ENCODE data around the gene NUP98. TPM values are rescaled to one million over a fixed set of nuclear protein-coding genes. Genes with fewer than 3 reads are reported as not detected.
"Not testable (repeated sequence)": the region's sequence is repeated elsewhere in the genome, so short reads cannot be mapped to it uniquely, and the experiment has no call there.

Gene NUP98
- polyA plus RNA-seq, 3 donors, result 19.6 to 76.2 (median 28.5) TPM

GRCh38 chr11:3767536-3767935 lies 29.8 kb downstream of the NUP98 start:
- peaks cover 2% of the 10 kb centered on the region for H3K4me1 Mint-ChIP-seq
- no peaks in the 10 kb centered on the region for H3K9me3 ChIP-seq (replicated peaks in 1 of 2; ENCODE audit: control insufficient read depth in 1 of 2, insufficient read depth in 1 of 2, low read length in 2 of 2)
- WGBS (ENCODE audit: insufficient coverage), result no CpG with 5 or more reads among the region's 3 CpGs
- H3K4me2 ChIP-seq (replicated peaks; ENCODE audit: extremely low read depth, low read length, poor library complexity, severe bottlenecking), result no peak overlapping the region
- TF ChIP-seq CTCF (IDR thresholded peaks at IDR 0.05), result no peak
- peaks cover 0 to 3% of the 10 kb centered on the region in 2 donors for H3K4me1 ChIP-seq (ENCODE audit: control insufficient read depth in 1 of 2, insufficient read depth in 2 of 2, low read length in 2 of 2)
- no peak overlapping the region for H3K9ac ChIP-seq (ENCODE audit: insufficient read depth, low read length, poor library complexity, severe bottlenecking)
- peak in 2 of 3 donors; percentile 26 to 45 for DNase-seq
- no peak overlapping the region for H3K4me3 Mint-ChIP-seq
- H3K79me2 ChIP-seq (ENCODE audit: insufficient read depth, low read length), result peaks cover 15% of the 10 kb centered on the region
- H3K27ac Mint-ChIP-seq, result peak overlapping the region in 2 of 7 donors; percentile 57 to 73
- H4K20me1 ChIP-seq (ENCODE audit: insufficient read depth, low read length), result peaks cover 19% of the 10 kb centered on the region
- intact Hi-C loops (cut with micrococcal nuclease), result no loop called here
- H3K27ac ChIP-seq (ENCODE audit: low read depth in 1 of 2, low read length in 2 of 2), result peak overlapping the region in 1 of 2 donors; percentile 63
- peaks cover 94 to 100% of the 10 kb centered on the region in 2 donors for H3K36me3 ChIP-seq (replicated peaks in 1 of 2; ENCODE audit: control insufficient read depth in 1 of 2, insufficient read depth in 2 of 2, low read length in 2 of 2)
- no peak overlapping the region for H2AFZ ChIP-seq (ENCODE audit: insufficient read depth, low read depth, low read length, poor library complexity, severe bottlenecking)
- H3K27me3 ChIP-seq (ENCODE audit: control insufficient read depth in 2 of 2, insufficient read depth in 2 of 2, low read length in 2 of 2), result no peaks in the 10 kb centered on the region
- no peak overlapping the region for H3K4me3 ChIP-seq (replicated peaks in 1 of 3; ENCODE audit: low read depth in 2 of 3, low read length in 3 of 3)
- H3K36me3 Mint-ChIP-seq, result peaks cover 88 to 99% of the 10 kb centered on the region in 2 donors
- no peaks in the 10 kb centered on the region for H3K27me3 Mint-ChIP-seq (ENCODE audit: low read depth in 3 of 3)
- H3K9me3 Mint-ChIP-seq, result no peaks in the 10 kb centered on the region

GRCh38 chr11:3766836-3767235 lies 30.5 kb downstream of the NUP98 start:
- H3K27ac ChIP-seq (ENCODE audit: low read depth in 1 of 2, low read length in 2 of 2), result peak overlapping the region in 1 of 2 donors; percentile 63
- 93% methylated on average over 5 of the region's 9 CpGs for WGBS (ENCODE audit: insufficient coverage)
- DNase-seq; H3K9me3 Mint-ChIP-seq; H3K4me1 Mint-ChIP-seq; H2AFZ ChIP-seq (ENCODE audit: insufficient read depth, low read depth, low read length, poor library complexity, severe bottlenecking); H3K27me3 Mint-ChIP-seq (ENCODE audit: low read depth in 3 of 3); H3K4me1 ChIP-seq (ENCODE audit: control insufficient read depth in 1 of 2, insufficient read depth in 2 of 2, low read length in 2 of 2); H3K4me2 ChIP-seq (replicated peaks; ENCODE audit: extremely low read depth, low read length, poor library complexity, severe bottlenecking); intact Hi-C loops (cut with micrococcal nuclease); H3K27me3 ChIP-seq (ENCODE audit: control insufficient read depth in 2 of 2, insufficient read depth in 2 of 2, low read length in 2 of 2); H3K4me3 ChIP-seq (replicated peaks in 1 of 3; ENCODE audit: low read depth in 2 of 3, low read length in 3 of 3); H3K9ac ChIP-seq (ENCODE audit: insufficient read depth, low read length, poor library complexity, severe bottlenecking); H3K4me3 Mint-ChIP-seq; H3K9me3 ChIP-seq (replicated peaks in 1 of 2; ENCODE audit: control insufficient read depth in 1 of 2, insufficient read depth in 1 of 2, low read length in 2 of 2): not testable (repeated sequence)
- peaks cover 94 to 100% of the 10 kb centered on the region in 2 donors for H3K36me3 ChIP-seq (replicated peaks in 1 of 2; ENCODE audit: control insufficient read depth in 1 of 2, insufficient read depth in 2 of 2, low read length in 2 of 2)
- H3K36me3 Mint-ChIP-seq, result peaks cover 89 to 99% of the 10 kb centered on the region in 2 donors
- H3K79me2 ChIP-seq (ENCODE audit: insufficient read depth, low read length), result peaks cover 15% of the 10 kb centered on the region
- H4K20me1 ChIP-seq (ENCODE audit: insufficient read depth, low read length), result peaks cover 16% of the 10 kb centered on the region
- H3K27ac Mint-ChIP-seq, result peak overlapping the region in 5 of 7 donors; percentile 37 to 73 (median 63)

All from CD14-positive monocyte (primary cell).